ENCODE results near the gene CAMK1. TPM values are rescaled to one million over a fixed set of nuclear protein-coding genes. Genes with fewer than 3 reads are reported as not detected.
A peak's percentile ranks its signal among the peaks of the same experiment; 100 is the strongest.

The CAMK1 gene
- total RNA-seq, 1 experiment from 2014 or later, result 4.9 TPM

- DNase-seq (ENCODE audit: low spot score), result no peak
Observed at GRCh38 chr3:9793161-9793781, 23.5 kb upstream of the CAMK1 start.

GRCh38 chr3:9792405-9793160 lies 22.8 kb upstream of the CAMK1 start, which contains the start of the genes ARPC4 and TADA3:
TSS of gene ARPC4 (plus strand) at chr3:9793082. CDS start at chr3:9793122, 40 bp downstream.
TSS of gene TADA3 (minus strand) at chr3:9792473. CDS start at chr3:9791466, 1,007 bp downstream.
- DNase-seq (ENCODE audit: low spot score), result peak; percentile 94

- DNase-seq (ENCODE audit: low spot score), result no peak
Observed at GRCh38 chr3:9791790-9792404, 22.1 kb upstream of the CAMK1 start.

GRCh38 chr3:9791127-9791526 lies 21.4 kb upstream of the CAMK1 start:
- DNase-seq (ENCODE audit: low spot score), result no peak

- no peak for DNase-seq (ENCODE audit: low spot score)
Observed at GRCh38 chr3:9787714-9788113, 18.0 kb upstream of the CAMK1 start.

- no peak for DNase-seq (ENCODE audit: low spot score)
Observed at GRCh38 chr3:9786825-9787669, 17.3 kb upstream of the CAMK1 start.

- DNase-seq (ENCODE audit: low spot score), result no peak
Observed at GRCh38 chr3:9786209-9786739, 16.5 kb upstream of the CAMK1 start.

GRCh38 chr3:9785602-9786001 lies 15.9 kb upstream of the CAMK1 start:
- no peak for DNase-seq (ENCODE audit: low spot score)

GRCh38 chr3:9784965-9785364 lies 15.2 kb upstream of the CAMK1 start:
- no peak for DNase-seq (ENCODE audit: low spot score)

- DNase-seq (ENCODE audit: low spot score), result no peak
Observed at GRCh38 chr3:9783954-9784353, 14.2 kb upstream of the CAMK1 start.

- DNase-seq (ENCODE audit: low spot score), result no peak
Observed at GRCh38 chr3:9782770-9783169, 13.0 kb upstream of the CAMK1 start.

GRCh38 chr3:9781978-9782603 lies 12.3 kb upstream of the CAMK1 start:
- no peak for DNase-seq (ENCODE audit: low spot score)

- DNase-seq (ENCODE audit: low spot score), result no peak
Observed at GRCh38 chr3:9781551-9781950, 11.8 kb upstream of the CAMK1 start.

GRCh38 chr3:9780910-9781309 lies 11.2 kb upstream of the CAMK1 start:
- DNase-seq (ENCODE audit: low spot score), result no peak

- no peak for DNase-seq (ENCODE audit: low spot score)
Observed at GRCh38 chr3:9780458-9780812, 10.7 kb upstream of the CAMK1 start.

GRCh38 chr3:9779721-9780457 lies 10.1 kb upstream of the CAMK1 start:
- DNase-seq (ENCODE audit: low spot score), result no peak

- no peak for DNase-seq (ENCODE audit: low spot score)
Observed at GRCh38 chr3:9779075-9779593, 9.4 kb upstream of the CAMK1 start.

GRCh38 chr3:9778143-9779074 lies 8.7 kb upstream of the CAMK1 start:
- DNase-seq (ENCODE audit: low spot score), result no peak

GRCh38 chr3:9777694-9778021 lies 7.9 kb upstream of the CAMK1 start:
- DNase-seq (ENCODE audit: low spot score), result no peak
